Bronchial epithelial cell (primary cell): Measurements from ENCODE around the gene ABCA13. TPM values are rescaled to one million over a fixed set of nuclear protein-coding genes. Genes with fewer than 3 reads are reported as not detected.

Experiments used
- DNase-seq: peaks from one replicate; pipeline ENCODE4 v3.0.0-alpha.2; 2010; ENCODE audit warnings: low read depth
- FAIRE-seq: peaks from 2 replicates; lab custom pipeline; 2011; peaks lifted over from hg19 to GRCh38; lab: Jason Lieb, UNC
- H3K27me3 ChIP-seq: 2 replicates; pipeline ENCODE4 v1.5.1; 2011; ENCODE audit warnings: low read length; ENCODE audit not compliant: control insufficient read depth, insufficient read depth
- H3K36me3 ChIP-seq: 2 replicates; pipeline ENCODE4 v1.5.1; 2011; ENCODE audit warnings: low read length; ENCODE audit not compliant: control insufficient read depth, insufficient read depth
- H3K4me3 ChIP-seq: 2 replicates; pipeline ENCODE4 v1.5.1; 2011; ENCODE audit warnings: mild to moderate bottlenecking, low read depth, low read length, control low read depth
- total RNA-seq: library from RNA; depleted of rRNA; stranded (reverse); fragments of >200 nt; gene quantifications from 2 replicates; pipeline ENCODE4 v1.2.1, GENCODE V29; 2014
- TF ChIP-seq, protein P1 (sequence below): IDR thresholded peaks from 2 replicates; pipeline ENCODE4 v1.5.1; 2011; ENCODE audit warnings: mild to moderate bottlenecking, moderate library complexity, low read length, control low read depth, inconsistent platforms; ENCODE audit not compliant: insufficient read depth, severe bottlenecking

Gene ABCA13
- total RNA-seq, 1 donor from 2014 or later, result 0.79 TPM

DNA sequence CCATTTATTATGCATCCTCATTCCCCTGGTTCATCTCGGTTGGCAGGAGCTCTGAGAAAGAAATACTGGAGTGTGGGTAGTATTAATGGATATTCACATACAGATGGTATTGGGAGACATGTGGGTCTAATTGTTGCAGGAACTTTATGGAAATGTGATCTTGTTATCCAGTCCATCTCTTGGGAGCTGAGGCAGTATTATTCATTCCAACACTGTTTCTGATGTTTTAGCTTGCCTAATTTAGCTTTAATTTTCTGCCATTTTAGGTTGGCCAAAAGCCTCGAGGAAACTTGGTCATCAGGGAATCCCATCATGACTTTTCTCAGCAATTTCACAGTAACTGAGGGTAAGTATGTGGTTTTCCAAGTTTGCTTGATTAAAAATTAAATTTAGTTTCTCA lies 125.7 kb downstream of the ABCA13 start:
- no peak for FAIRE-seq
- no peak overlapping the region for H3K4me3 ChIP-seq
- H3K27me3 ChIP-seq, result no peaks in the 10 kb centered on the region
- no peak for DNase-seq
- TF ChIP-seq, protein P1, sequence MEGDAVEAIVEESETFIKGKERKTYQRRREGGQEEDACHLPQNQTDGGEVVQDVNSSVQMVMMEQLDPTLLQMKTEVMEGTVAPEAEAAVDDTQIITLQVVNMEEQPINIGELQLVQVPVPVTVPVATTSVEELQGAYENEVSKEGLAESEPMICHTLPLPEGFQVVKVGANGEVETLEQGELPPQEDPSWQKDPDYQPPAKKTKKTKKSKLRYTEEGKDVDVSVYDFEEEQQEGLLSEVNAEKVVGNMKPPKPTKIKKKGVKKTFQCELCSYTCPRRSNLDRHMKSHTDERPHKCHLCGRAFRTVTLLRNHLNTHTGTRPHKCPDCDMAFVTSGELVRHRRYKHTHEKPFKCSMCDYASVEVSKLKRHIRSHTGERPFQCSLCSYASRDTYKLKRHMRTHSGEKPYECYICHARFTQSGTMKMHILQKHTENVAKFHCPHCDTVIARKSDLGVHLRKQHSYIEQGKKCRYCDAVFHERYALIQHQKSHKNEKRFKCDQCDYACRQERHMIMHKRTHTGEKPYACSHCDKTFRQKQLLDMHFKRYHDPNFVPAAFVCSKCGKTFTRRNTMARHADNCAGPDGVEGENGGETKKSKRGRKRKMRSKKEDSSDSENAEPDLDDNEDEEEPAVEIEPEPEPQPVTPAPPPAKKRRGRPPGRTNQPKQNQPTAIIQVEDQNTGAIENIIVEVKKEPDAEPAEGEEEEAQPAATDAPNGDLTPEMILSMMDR, result no peak
- no peaks in the 10 kb centered on the region for H3K36me3 ChIP-seq

DNA sequence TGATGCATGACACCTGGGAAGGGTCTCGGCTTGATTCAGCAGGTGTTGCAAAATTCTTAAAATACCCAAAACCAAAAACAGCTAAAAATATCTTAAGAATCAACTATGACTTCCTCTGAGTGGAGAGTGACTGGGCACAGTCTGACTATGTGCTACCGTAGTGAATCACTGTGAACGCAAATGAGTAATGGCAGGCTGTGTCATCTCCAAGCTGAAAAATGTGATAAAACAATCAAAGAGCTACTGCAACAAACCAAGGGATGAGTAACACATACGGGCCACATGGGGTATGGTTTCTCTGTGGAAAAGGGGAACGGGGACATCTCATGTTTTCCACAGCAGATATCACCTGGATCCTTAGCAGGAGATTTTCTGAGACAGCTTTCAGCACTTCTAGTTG lies 127.5 kb downstream of the ABCA13 start:
- Histone ChIP-seq H3K27me3 (no peaks in the 10 kb centered on the region), H3K4me3 (no peak overlapping the region), H3K36me3 (no peaks in the 10 kb centered on the region)
- TF ChIP-seq, protein P1, result no peak
- FAIRE-seq (peak; percentile 85), DNase-seq (peak; percentile 97)

DNA sequence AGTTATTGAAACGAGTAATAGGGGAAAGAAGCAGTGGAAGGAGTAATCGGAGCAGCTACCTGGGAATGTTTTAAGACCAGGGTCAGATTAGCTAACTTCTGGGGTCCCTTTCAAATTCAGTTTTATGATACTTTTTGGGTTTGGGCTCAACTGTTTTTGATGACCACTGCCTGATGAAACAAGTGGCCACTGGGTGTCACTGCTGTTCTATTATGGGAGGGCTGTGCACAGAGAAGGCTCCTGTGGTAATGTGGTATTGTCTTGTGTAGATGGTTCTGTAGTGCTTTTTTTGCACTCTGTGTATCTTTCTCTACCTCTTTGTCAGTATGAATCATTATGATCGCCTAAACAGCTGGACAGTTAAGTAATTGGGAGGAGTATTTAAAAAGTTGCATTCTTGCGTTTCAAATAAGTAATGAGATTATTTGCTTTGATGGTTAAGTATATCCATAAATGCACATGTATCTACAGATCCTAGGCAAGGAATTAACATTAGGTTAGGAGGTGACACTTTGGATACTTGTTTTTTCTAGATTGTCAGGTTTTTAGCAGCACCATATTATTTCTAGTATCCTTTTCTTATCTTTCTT lies 128.4 kb downstream of the ABCA13 start:
- TF ChIP-seq, protein P1, result peak; percentile 80
- Histone ChIP-seq H3K27me3 (no peaks in the 10 kb centered on the region), H3K4me3 (no peak overlapping the region), H3K36me3 (no peaks in the 10 kb centered on the region)
- FAIRE-seq (peak; percentile 96), DNase-seq (peak; percentile 89)

DNA sequence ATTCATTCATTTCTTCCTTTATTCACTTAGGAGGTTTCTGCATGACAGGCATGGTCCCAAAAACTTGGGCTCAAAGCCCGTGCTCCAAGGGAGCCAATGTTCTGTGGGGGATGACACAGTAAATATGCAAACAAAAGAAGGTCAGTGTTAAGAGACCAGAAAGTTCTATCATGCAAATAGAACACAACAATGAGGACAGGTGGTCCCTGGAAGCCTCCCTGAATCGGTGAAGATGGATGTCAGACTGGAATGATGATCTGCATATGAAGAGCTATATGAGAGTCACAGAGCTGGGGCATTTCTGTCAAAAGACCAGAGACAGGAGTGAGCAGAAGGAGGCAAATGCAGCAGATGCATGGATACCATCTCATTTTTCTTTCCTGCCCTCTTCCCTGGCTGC lies 129.0 kb downstream of the ABCA13 start:
- TF ChIP-seq, protein P1, result no peak
- Histone ChIP-seq H3K36me3 (no peaks in the 10 kb centered on the region), H3K4me3 (no peak overlapping the region), H3K27me3 (no peaks in the 10 kb centered on the region)
- DNase-seq (no peak), FAIRE-seq (no peak)

DNA sequence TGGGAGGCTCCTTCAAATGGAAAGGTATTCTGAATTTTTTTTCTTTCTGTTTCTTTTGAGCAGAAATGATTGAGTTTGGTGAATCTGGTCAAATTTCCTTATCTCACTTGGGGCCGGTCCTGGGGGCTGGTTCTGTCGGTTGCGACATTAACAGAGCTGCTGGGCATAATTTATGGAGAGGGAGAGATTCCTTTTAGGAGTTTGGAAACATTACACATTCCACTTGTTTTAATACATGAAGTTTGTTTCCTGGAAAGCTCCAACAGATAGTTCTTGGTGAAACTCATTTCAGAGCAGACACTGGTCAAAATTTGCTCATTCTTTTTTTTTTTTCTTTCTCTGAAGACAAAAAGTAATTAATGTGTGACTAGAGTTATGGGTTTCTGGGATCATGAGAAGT lies 129.9 kb downstream of the ABCA13 start:
- TF ChIP-seq, protein P1, result no peak
- no peaks in the 10 kb centered on the region for H3K36me3 ChIP-seq
- no peak for DNase-seq
- FAIRE-seq, result no peak
- H3K4me3 ChIP-seq, result no peak overlapping the region
- H3K27me3 ChIP-seq, result no peaks in the 10 kb centered on the region

DNA sequence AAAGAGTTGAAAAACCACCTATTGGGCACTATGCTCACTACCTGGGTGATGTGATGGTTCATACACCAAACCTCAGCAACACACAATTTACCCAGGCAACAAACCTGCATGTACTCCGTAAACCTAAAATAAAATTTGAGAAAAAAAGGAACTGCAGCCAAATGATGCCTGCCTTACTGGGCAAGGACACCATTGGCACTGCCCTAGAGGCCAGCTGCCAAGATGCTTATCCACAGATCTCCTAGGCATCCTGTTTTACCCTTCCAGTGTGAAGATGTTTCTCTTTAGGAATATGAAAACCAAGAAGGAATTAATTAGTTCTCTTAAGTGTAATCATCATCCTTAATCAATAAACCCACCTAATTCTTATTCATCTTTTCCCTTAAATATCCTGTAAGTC lies 133.4 kb downstream of the ABCA13 start:
- Histone ChIP-seq H3K4me3 (no peak overlapping the region), H3K36me3 (no peaks in the 10 kb centered on the region), H3K27me3 (no peaks in the 10 kb centered on the region)
- no peak for FAIRE-seq
- TF ChIP-seq, protein P1, result no peak
- no peak for DNase-seq
